Measurements from ENCODE around the gene NFATC2. TPM values are rescaled to one million over a fixed set of nuclear protein-coding genes. Genes with fewer than 3 reads are reported as not detected.

Gene NFATC2
- total and polyA plus RNA-seq, 2 of the 8 experiments (the other 6 are each of a cell fraction or from before 2014, with no cell fraction given) = 0.27 to 0.91 TPM

DNA sequence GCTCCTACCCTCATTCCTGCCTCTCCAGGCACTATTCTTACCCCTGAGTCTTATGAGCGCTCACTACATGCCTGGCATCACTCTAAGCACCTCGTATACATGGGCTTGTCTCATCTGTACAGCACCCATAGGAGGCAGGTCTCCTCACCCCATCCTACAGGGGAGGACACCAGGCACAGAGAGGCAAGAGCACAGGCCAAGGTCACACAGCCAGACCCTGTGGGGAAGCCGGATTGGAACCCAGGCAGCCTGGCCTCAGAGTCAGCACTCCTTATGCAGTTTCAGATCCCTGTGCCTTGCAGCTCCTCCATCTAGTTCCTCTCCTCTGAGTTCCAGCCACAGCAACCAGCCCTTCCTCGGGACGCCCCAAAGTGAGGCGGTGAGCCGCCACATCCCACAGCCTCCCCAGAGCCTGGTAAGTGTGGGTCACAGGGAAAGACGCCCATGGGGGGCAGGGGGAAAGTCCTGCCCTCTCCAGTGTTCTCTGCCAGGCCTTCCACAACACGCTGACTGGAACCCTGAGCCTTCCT is 103.3 kb downstream of the NFATC2 start:
- Histone ChIP-seq H2BK120ac (replicated peaks; ENCODE audit: low read depth, low read length) (no peak overlapping the region), H3K9me3 (ENCODE audit: insufficient read depth in 2 of 2, low read depth in 1 of 2, low read length in 1 of 2) (no peaks in the 10 kb centered on the region), H3K4me2 (ENCODE audit: insufficient read depth in 1 of 2, low read depth in 2 of 2, low read length in 2 of 2) (no peak overlapping the region), H3K14ac (ENCODE audit: insufficient read length) (no peak overlapping the region), H3K27ac (ENCODE audit: low read depth, low read length) (no peak overlapping the region), H3K4ac (replicated peaks; ENCODE audit: insufficient read length, low read depth, low read length) (no peak overlapping the region), H4K5ac (ENCODE audit: insufficient read length, low read depth, low read length) (no peak overlapping the region), H2BK15ac (ENCODE audit: low read length) (no peak overlapping the region; the same call in 1 of the 2 replicates), H2BK12ac (ENCODE audit: low read depth, low read length) (no peak overlapping the region), H3K56ac (replicated peaks; ENCODE audit: insufficient read length, low read depth, low read length) (no peak overlapping the region), H3K27me3 (replicated peaks in 1 of 4; ENCODE audit: control insufficient read depth in 3 of 4, extremely low read depth in 1 of 4, insufficient read depth in 3 of 4, low read length in 3 of 4) (no peaks in the 10 kb centered on the region), H3K4me3 (ENCODE audit: extremely low read depth in 1 of 4, insufficient read depth in 2 of 4, low read depth in 3 of 4, low read length in 4 of 4) (no peak overlapping the region), H3K79me1 (ENCODE audit: low read depth, low read length) (no peaks in the 10 kb centered on the region), H2AK5ac (ENCODE audit: low read depth, low read length) (no peak overlapping the region), H3K23ac (ENCODE audit: insufficient read length) (no peak overlapping the region), H3K4me1 (replicated peaks in 1 of 4; ENCODE audit: control insufficient read depth in 3 of 4, insufficient read depth in 4 of 4, low read length in 3 of 4) (peaks cover 0 to 4% (median 0%) of the 10 kb centered on the region in 4 experiments; a peak in 1 of 7 replicates), H3K23me2 (ENCODE audit: low read depth, low read length) (no peaks in the 10 kb centered on the region), H3K36me3 (ENCODE audit: control insufficient read depth in 2 of 4, insufficient read depth in 4 of 4, low read length in 3 of 4) (no peaks in the 10 kb centered on the region), H4K8ac (ENCODE audit: extremely low read depth, insufficient read depth, low read length) (no peak overlapping the region), H3K79me2 (ENCODE audit: control insufficient read depth in 1 of 2, insufficient read depth in 2 of 2, low read length in 2 of 2) (no peaks in the 10 kb centered on the region), H4K91ac (replicated peaks; ENCODE audit: insufficient read length, low read length) (no peak overlapping the region), H2BK5ac (ENCODE audit: low read depth, low read length) (no peak overlapping the region), H3K9ac (replicated peaks in 1 of 4; ENCODE audit: extremely low read depth in 1 of 4, low read depth in 3 of 4, low read length in 3 of 4) (no peak overlapping the region), H3K18ac (ENCODE audit: extremely low read depth, low read length) (no peak overlapping the region), H4K20me1 (replicated peaks in 1 of 2; ENCODE audit: control insufficient read depth in 1 of 2, insufficient read depth in 2 of 2, low read length in 2 of 2) (no peaks in the 10 kb centered on the region), H2BK20ac (ENCODE audit: low read length) (no peak overlapping the region), H2AFZ (ENCODE audit: low read length) (no peak overlapping the region)
- ChIA-PET CTCF (ENCODE audit: partially characterized antibody) (interaction anchor here (0.9 to 1.2 kb wide), 3 partner anchors 43 to 53 kb away, joined by 3 to 5 read pairs (median 3); no protein-coding TSS in a partner anchor), POLR2A (ENCODE audit: partially characterized antibody) (no interaction called here)
- 87% methylated on average over 7 of the region's 9 CpGs; no CpG with 5 or more reads in 1 of the 2 experiments for WGBS, 2 experiments (ENCODE audit: extremely low coverage in 1 of 2, insufficient coverage in 1 of 2, insufficient read length in 1 of 2, insufficient replicate concordance in 2 of 2, low coverage in 1 of 2, low lambda C conversion rate in 2 of 2, missing lambda C conversion rate in 1 of 2)
- DNase-seq (ENCODE audit: low read depth in 1 of 2, low spot score in 2 of 2) (no peak), FAIRE-seq (no peak)
- TF ChIP-seq KDM1A (IDR thresholded peaks at IDR 0.05; ENCODE audit: borderline replicate concordance, low read length) = no peak
- TF ChIP-seq, protein P1, sequence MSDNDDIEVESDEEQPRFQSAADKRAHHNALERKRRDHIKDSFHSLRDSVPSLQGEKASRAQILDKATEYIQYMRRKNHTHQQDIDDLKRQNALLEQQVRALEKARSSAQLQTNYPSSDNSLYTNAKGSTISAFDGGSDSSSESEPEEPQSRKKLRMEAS (IDR thresholded peaks at IDR 0.05) = no peak
- no peak for TF ChIP-seq TAF1 (IDR thresholded peaks at IDR 0.05; ENCODE audit: low read depth, low read length)
- TF ChIP-seq CTBP2 (IDR thresholded peaks at IDR 0.05; ENCODE audit: borderline replicate concordance, insufficient read depth, insufficient read length, low read length) = no peak
- no peak for TF ChIP-seq HDAC6 (IDR thresholded peaks at IDR 0.05; ENCODE audit: low read depth, low read length)
- no peak for TF ChIP-seq SP2 (IDR thresholded peaks at IDR 0.05; ENCODE audit: low read length)
- TF ChIP-seq GABPA (IDR thresholded peaks at IDR 0.05; ENCODE audit: borderline replicate concordance, insufficient read depth, low read length) = no peak
- no peak for TF ChIP-seq TBP (IDR thresholded peaks at IDR 0.05; ENCODE audit: low read depth, low read length)
- TF ChIP-seq, protein P2, sequence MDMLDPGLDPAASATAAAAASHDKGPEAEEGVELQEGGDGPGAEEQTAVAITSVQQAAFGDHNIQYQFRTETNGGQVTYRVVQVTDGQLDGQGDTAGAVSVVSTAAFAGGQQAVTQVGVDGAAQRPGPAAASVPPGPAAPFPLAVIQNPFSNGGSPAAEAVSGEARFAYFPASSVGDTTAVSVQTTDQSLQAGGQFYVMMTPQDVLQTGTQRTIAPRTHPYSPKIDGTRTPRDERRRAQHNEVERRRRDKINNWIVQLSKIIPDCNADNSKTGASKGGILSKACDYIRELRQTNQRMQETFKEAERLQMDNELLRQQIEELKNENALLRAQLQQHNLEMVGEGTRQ (IDR thresholded peaks at IDR 0.05; ENCODE audit: low read length) = no peak
- no peak for TF ChIP-seq CBX5 (IDR thresholded peaks at IDR 0.05; ENCODE audit: low read depth, low read length)
